Measurements from ENCODE around the gene GRIK3. TPM values are rescaled to one million over a fixed set of nuclear protein-coding genes. Genes with fewer than 3 reads are reported as not detected.

Gene GRIK3
- polyA plus RNA-seq, 1 experiment, result not detected

DNA sequence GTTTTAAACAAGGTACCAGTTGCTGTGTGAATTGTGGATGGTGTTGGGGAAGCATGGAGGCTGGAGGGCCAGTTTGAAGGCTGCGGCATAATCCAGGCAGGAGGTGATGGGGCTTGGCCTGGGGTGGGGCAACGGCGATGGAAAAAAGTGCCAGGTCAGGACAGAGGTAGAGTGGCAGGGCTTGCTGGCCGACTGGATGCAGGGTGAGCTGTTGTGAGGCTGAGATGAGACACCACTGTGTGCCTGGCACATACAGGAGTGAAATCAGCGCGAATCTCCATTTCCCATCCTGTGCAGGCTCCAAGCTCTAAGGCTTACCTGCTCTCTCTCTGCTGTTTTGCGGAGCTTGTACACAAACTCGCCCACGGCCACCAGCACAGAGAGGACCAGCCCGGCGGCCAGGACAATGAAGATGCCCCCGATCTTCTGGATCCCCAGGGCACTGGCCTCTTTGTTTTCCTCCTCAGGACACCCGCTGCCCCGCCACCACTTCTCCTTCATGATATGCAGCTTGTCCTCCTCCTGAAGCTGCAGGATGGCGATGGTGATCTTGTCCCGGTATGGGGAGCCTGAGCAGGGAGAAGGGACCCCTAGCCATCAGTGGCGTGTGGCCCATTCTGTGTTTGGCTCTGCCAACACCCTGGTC is 229.5 kb downstream of the GRIK3 start:
- H3K9me3 ChIP-seq (ENCODE audit: control insufficient read depth, insufficient read depth, low read length), result no peaks in the 10 kb centered on the region; the same call in 1 of the 2 replicates
- no peak for DNase-seq (ENCODE audit: low read depth, low spot score)
- TF ChIP-seq, protein P1, sequence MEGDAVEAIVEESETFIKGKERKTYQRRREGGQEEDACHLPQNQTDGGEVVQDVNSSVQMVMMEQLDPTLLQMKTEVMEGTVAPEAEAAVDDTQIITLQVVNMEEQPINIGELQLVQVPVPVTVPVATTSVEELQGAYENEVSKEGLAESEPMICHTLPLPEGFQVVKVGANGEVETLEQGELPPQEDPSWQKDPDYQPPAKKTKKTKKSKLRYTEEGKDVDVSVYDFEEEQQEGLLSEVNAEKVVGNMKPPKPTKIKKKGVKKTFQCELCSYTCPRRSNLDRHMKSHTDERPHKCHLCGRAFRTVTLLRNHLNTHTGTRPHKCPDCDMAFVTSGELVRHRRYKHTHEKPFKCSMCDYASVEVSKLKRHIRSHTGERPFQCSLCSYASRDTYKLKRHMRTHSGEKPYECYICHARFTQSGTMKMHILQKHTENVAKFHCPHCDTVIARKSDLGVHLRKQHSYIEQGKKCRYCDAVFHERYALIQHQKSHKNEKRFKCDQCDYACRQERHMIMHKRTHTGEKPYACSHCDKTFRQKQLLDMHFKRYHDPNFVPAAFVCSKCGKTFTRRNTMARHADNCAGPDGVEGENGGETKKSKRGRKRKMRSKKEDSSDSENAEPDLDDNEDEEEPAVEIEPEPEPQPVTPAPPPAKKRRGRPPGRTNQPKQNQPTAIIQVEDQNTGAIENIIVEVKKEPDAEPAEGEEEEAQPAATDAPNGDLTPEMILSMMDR (IDR thresholded peaks at IDR 0.05; ENCODE audit: low read depth, low read length), result no peak
- H3K27ac ChIP-seq (ENCODE audit: low read depth, low read length), result no peak overlapping the region
- H3K27me3 ChIP-seq (ENCODE audit: control insufficient read depth, insufficient read depth, low read length), result no peaks in the 10 kb centered on the region
- CTCF ChIA-PET, result no interaction called here
- POLR2A ChIA-PET, result no interaction called here
- H3K4me3 ChIP-seq (ENCODE audit: low read depth, low read length), result no peak overlapping the region

DNA sequence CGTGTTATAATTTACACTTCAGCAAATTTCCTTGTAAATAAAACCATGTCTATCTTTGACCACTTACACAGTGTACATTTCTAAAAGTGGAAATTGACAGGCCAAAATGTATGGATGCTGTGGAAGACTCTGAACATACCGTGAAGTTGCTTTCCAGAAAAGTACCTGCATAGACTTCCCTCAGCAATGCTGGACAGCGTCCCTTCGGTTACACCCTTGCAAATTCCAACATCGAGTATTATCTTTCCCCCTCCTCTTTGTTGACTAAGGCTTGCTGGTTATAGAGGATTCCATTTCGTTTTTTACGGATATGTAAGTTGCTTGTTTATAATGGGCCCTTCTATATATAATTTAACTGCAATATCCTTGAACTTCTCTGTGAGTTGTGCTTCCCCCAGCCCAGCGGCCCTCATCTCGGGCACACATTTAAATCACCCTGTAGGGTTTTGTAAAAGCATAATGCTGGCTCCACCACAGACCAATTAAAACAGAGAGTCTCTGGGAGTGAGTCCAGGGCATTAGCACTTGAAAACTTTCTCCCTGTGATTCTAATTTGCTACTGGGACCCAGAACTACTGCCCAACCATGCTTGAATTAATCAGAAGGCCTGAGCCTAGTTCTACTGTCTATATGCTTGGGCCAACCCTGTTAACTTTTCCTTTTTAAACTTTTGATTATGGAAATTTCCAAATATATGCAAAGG is 230.3 kb downstream of the GRIK3 start:
- no peaks in the 10 kb centered on the region; the same call in 1 of the 2 replicates for H3K9me3 ChIP-seq (ENCODE audit: control insufficient read depth, insufficient read depth, low read length)
- TF ChIP-seq, protein P1 (IDR thresholded peaks at IDR 0.05; ENCODE audit: low read depth, low read length), result no peak
- ChIA-PET CTCF (no interaction called here), POLR2A (no interaction called here)
- H3K27ac ChIP-seq (ENCODE audit: low read depth, low read length), result no peak overlapping the region
- H3K27me3 ChIP-seq (ENCODE audit: control insufficient read depth, insufficient read depth, low read length), result no peaks in the 10 kb centered on the region
- no peak overlapping the region for H3K4me3 ChIP-seq (ENCODE audit: low read depth, low read length)
- DNase-seq (ENCODE audit: low read depth, low spot score), result no peak

DNA sequence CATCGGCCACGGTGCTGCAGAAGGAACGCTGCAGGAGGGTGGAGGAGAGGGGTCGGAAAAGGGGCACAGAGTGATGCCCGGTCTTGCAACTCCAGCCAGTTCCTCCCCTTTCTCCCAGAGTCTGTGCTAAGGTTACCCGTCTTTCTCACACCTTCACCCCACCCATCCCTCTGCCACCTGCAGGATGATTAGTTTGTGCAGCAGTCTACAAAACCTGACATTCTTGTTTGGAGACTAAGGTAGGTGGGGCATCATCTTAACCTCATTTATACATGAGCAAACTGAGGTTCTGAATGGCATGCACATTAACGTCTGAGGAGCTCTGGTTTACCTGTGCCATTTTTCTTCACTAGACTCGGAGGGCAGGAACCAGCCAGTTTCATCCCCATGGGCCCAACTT is 232.3 kb downstream of the GRIK3 start:
- Histone ChIP-seq H3K9me3 (ENCODE audit: control insufficient read depth, insufficient read depth, low read length) (no peaks in the 10 kb centered on the region; the same call in 1 of the 2 replicates), H3K27ac (ENCODE audit: low read depth, low read length) (no peak overlapping the region), H3K27me3 (ENCODE audit: control insufficient read depth, insufficient read depth, low read length) (no peaks in the 10 kb centered on the region), H3K4me3 (ENCODE audit: low read depth, low read length) (no peak overlapping the region)
- POLR2A ChIA-PET, result no interaction called here
- DNase-seq (ENCODE audit: low read depth, low spot score), result no peak
- TF ChIP-seq, protein P1 (IDR thresholded peaks at IDR 0.05; ENCODE audit: low read depth, low read length), result no peak
- CTCF ChIA-PET, result no interaction called here

DNA sequence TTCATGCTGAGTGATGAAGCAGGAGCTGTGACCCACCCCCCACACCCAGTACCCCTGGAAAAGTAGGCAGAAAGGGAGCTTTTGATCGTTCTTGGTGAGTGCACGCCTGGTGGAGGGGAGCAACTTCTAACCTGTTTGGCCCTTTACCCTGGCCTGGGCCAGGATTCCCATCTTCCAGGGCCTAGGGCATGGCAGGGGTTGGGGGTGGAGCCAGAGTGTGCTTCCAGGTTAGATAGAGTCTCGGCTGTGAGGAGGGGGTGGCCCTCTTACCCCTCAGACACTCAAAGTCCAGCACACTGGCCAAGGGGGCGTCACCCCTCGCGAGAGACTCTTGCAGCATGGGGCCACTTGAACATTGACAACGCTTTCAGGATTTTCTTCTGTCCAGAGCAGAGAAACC is 236.6 kb downstream of the GRIK3 start:
- DNase-seq (ENCODE audit: low read depth, low spot score), result no peak
- ChIA-PET CTCF (no interaction called here), POLR2A (no interaction called here)
- H3K4me3 ChIP-seq (ENCODE audit: low read depth, low read length), result no peak overlapping the region
- no peaks in the 10 kb centered on the region; the same call in 1 of the 2 replicates for H3K9me3 ChIP-seq (ENCODE audit: control insufficient read depth, insufficient read depth, low read length)
- no peak overlapping the region for H3K27ac ChIP-seq (ENCODE audit: low read depth, low read length)
- no peaks in the 10 kb centered on the region for H3K27me3 ChIP-seq (ENCODE audit: control insufficient read depth, insufficient read depth, low read length)
- TF ChIP-seq, protein P1 (IDR thresholded peaks at IDR 0.05; ENCODE audit: low read depth, low read length), result no peak

DNA sequence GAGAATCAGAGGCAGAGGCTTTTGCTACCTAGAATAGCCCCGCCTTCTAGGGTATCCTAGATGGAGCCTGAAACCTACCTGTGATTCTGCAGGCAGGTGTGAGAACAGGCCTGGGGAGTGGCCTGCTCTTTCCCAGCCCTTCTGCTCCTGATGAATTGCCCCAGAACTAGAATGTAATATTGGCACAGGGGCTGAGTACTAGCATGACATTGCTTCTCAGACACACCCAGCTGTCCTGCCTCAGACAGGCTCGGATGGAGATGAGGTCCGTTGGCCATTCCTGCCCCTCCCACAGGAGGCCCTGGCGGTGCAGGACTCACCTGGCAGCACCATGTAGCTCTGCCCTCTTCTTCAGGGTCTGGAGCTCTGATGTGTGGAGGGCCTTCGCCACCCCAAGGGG is 237.6 kb downstream of the GRIK3 start:
- no peak for DNase-seq (ENCODE audit: low read depth, low spot score)
- TF ChIP-seq, protein P1 (IDR thresholded peaks at IDR 0.05; ENCODE audit: low read depth, low read length), result no peak
- H3K9me3 ChIP-seq (ENCODE audit: control insufficient read depth, insufficient read depth, low read length), result no peaks in the 10 kb centered on the region; the same call in 1 of the 2 replicates
- no peak overlapping the region for H3K4me3 ChIP-seq (ENCODE audit: low read depth, low read length)
- no peak overlapping the region for H3K27ac ChIP-seq (ENCODE audit: low read depth, low read length)
- ChIA-PET POLR2A (no interaction called here), CTCF (no interaction called here)
- H3K27me3 ChIP-seq (ENCODE audit: control insufficient read depth, insufficient read depth, low read length), result no peaks in the 10 kb centered on the region

All from AG04450 (cell line).